Chondrocyte (in vitro differentiated cells): Measurements from ENCODE around the gene LMO1. TPM values are rescaled to one million over a fixed set of nuclear protein-coding genes. Genes with fewer than 3 reads are reported as not detected.

Experiments
- DNase-seq: peaks from one replicate; pipeline ENCODE4 v3.0.0; 2021; ENCODE audit warnings: mixed read lengths, low spot score
- H3K27ac Mint-ChIP-seq: one replicate; pipeline ENCODE4 v1.8.0; 2021; ENCODE audit warnings: mild to moderate bottlenecking, moderate library complexity, mixed read lengths; ENCODE audit not compliant: unreplicated experiment
- H3K27me3 Mint-ChIP-seq: 2 replicates; pipeline ENCODE4 v1.8.0; 2021; ENCODE audit warnings: low read depth, mixed read lengths
- H3K36me3 Mint-ChIP-seq: 2 replicates; pipeline ENCODE4 v1.8.0; 2021; ENCODE audit warnings: low read depth, mixed read lengths
- H3K4me1 Mint-ChIP-seq: 2 replicates; pipeline ENCODE4 v1.8.0; 2021; ENCODE audit warnings: low read depth, mild to moderate bottlenecking, mixed read lengths
- H3K4me3 Mint-ChIP-seq: one replicate; pipeline ENCODE4 v1.8.0; 2021; ENCODE audit warnings: mild to moderate bottlenecking, moderate library complexity, mixed read lengths; ENCODE audit not compliant: unreplicated experiment
- H3K9me3 Mint-ChIP-seq: 2 replicates; pipeline ENCODE4 v1.8.0; 2021; ENCODE audit warnings: low read depth, mixed read lengths
- total RNA-seq: library from RNA; stranded (reverse); gene quantifications from 3 replicates; pipeline ENCODE4 v1.2.1, GENCODE V29; 2021
- TF ChIP-seq, protein P1 (sequence below): fragments of 200-600 bp; sonication (generic); IDR thresholded peaks from 2 replicates; pipeline ENCODE4 v1.5.0; 2021; ENCODE audit warnings: antibody characterized with exemption, mild to moderate bottlenecking, moderate library complexity

The LMO1 gene
- total RNA-seq, 1 donor from 2014 or later: not detected

DNA sequence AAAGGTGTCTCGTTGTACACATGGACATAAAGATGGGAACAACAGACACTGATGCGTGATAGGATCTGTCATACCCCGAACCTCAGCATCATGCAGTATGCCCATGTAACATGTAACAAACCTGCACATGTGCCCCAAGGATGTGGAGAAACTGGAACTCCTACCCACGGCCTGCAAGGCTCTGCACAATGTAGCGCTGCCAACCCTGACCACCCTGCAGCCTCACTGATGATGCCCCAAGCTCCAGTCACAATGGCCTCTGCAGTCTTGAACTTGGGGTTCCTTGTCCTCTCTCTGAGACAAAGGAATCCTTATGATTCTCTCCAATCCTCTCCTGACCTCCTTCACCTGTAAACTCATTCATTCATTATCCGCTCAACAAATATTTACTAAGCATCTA, 14.2 kb downstream of the LMO1 start:
- TF ChIP-seq, protein P1, sequence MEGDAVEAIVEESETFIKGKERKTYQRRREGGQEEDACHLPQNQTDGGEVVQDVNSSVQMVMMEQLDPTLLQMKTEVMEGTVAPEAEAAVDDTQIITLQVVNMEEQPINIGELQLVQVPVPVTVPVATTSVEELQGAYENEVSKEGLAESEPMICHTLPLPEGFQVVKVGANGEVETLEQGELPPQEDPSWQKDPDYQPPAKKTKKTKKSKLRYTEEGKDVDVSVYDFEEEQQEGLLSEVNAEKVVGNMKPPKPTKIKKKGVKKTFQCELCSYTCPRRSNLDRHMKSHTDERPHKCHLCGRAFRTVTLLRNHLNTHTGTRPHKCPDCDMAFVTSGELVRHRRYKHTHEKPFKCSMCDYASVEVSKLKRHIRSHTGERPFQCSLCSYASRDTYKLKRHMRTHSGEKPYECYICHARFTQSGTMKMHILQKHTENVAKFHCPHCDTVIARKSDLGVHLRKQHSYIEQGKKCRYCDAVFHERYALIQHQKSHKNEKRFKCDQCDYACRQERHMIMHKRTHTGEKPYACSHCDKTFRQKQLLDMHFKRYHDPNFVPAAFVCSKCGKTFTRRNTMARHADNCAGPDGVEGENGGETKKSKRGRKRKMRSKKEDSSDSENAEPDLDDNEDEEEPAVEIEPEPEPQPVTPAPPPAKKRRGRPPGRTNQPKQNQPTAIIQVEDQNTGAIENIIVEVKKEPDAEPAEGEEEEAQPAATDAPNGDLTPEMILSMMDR: no peak
- Mint-ChIP-seq H3K9me3 (no peaks in the 10 kb centered on the region), H3K4me1 (no peaks in the 10 kb centered on the region), H3K27me3 (peaks cover 34% of the 10 kb centered on the region), H3K4me3 (no peak overlapping the region), H3K36me3 (no peaks in the 10 kb centered on the region), H3K27ac (no peak overlapping the region)
- peak; percentile 30 for DNase-seq

DNA sequence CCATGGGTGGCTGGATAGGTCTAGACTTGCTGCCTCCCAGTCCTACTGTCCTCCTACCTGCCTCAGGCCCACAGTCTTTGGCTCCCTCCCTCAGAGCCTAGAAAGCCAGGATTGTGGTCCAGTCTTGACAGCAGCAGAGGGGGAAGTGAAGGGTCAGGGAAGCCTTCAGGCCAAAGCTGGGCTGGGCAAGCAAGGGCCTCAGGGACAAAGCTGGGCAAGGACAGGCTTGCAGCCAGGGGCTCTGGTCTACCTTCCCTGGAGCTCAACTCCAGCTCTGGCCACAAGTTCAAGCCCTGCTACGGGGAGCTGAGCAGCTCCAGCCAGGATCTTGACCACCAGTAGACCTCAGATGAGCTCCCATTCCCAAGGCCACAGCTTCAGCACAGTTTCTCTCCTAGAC, 14.9 kb downstream of the LMO1 start:
- Mint-ChIP-seq H3K9me3 (no peaks in the 10 kb centered on the region), H3K4me1 (no peaks in the 10 kb centered on the region), H3K36me3 (no peaks in the 10 kb centered on the region), H3K4me3 (no peak overlapping the region), H3K27me3 (peaks cover 35% of the 10 kb centered on the region), H3K27ac (no peak overlapping the region)
- peak; percentile 57 for DNase-seq
- TF ChIP-seq, protein P1: no peak

DNA sequence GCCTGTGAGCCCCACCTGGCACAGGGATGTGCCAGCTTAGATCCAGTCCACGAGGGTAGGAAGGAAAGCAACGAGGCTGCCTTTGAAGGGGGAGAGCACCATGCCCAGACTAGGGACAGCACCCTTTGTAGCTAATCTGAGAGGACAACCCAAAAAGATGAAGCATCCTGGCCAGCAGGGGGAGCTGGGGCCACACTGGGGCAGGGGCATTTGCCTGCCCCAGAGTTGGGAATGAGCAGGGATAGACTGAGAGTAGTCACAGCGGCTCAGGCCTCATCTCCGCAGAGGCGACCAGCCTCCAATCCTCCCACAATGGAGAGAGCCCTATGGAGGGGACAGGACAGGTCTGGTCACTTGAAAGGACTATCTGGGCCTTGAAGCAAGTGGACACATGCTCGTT, 16.4 kb downstream of the LMO1 start:
- Mint-ChIP-seq H3K9me3 (no peaks in the 10 kb centered on the region), H3K4me3 (no peak overlapping the region), H3K27me3 (peaks cover 41% of the 10 kb centered on the region), H3K36me3 (no peaks in the 10 kb centered on the region), H3K27ac (no peak overlapping the region), H3K4me1 (no peaks in the 10 kb centered on the region)
- DNase-seq: peak; percentile 57
- TF ChIP-seq, protein P1: peak; percentile 61

DNA sequence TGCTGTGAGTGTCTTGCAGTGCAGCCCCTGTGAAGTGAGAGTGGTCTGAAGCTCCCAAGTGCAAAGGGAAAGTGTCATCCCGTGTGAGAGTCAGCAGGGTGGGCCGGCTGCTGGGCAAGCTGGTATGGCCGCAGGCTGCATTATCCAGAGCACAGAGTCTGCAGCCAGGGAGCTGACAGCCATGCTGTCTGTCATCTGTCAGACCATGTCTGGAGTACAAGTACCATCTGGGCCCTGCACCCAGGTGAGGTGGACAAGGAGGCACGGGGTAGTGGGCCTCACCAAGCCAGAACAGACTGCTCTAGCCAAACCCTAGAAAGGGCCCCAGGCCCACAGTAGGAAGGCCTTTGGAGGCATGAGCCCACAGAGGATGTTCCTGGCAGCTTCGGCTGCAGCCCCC, 20.2 kb downstream of the LMO1 start:
- H3K4me1 Mint-ChIP-seq: no peaks in the 10 kb centered on the region
- DNase-seq: no peak
- peaks cover 38% of the 10 kb centered on the region for H3K27me3 Mint-ChIP-seq
- no peaks in the 10 kb centered on the region for H3K9me3 Mint-ChIP-seq
- H3K27ac Mint-ChIP-seq: no peak overlapping the region
- TF ChIP-seq, protein P1: no peak
- no peak overlapping the region for H3K4me3 Mint-ChIP-seq
- no peaks in the 10 kb centered on the region for H3K36me3 Mint-ChIP-seq

DNA sequence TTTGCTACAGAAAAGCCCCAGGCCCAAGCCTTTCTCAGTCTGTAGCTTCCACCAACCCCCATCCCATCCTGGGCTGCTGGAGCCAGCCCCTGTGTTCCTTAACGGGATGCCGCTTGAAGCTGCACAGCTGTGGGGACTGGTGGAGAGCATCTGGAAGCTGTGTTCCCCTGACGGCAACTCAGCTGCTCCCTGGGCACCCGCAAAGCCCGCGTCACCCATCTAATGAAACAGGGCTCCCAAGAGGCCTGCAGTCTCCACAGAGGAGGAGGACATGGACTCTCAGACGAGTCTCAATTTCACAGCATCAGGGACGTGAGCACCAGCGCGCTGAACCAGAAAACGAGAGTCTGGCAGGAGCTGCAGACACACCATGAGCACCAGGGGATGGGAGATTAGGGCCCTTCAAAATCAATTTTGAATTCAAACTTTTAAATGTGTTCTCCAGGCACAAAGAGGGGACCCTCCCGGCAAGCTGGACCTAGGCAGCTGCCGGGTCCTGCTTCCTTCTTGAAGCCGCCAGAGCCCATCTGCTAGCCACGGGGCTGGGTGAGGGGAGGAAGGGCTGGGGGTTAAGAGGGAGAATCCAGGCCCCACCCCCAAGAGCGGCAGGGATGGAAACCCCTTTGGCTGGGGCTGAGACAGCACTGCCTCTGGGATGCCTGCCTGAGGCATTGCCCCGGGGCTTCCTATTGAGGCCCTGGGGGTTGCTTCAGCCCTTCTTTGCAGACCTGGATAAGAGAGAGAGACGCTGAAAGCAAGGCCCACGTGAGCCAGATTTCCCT, 21.0 kb downstream of the LMO1 start:
- no peak for DNase-seq
- Mint-ChIP-seq H3K4me3 (no peak overlapping the region), H3K9me3 (no peaks in the 10 kb centered on the region), H3K27ac (no peak overlapping the region), H3K27me3 (peaks cover 34% of the 10 kb centered on the region), H3K4me1 (no peaks in the 10 kb centered on the region), H3K36me3 (no peaks in the 10 kb centered on the region)
- TF ChIP-seq, protein P1: no peak
